ENCODE measurements around the gene LMF1. TPM values are rescaled to one million over a fixed set of nuclear protein-coding genes. Genes with fewer than 3 reads are reported as not detected.

LMF1 gene
- total RNA-seq, 1 experiment from 2014 or later: 13.5 TPM

- no peaks in the 10 kb centered on the region for H3K36me3 ChIP-seq (ENCODE audit: low read depth, low read length)
- ChIA-PET CTCF (no interaction called here), POLR2A (ENCODE audit: unreplicated experiment) (no interaction called here)
- peak overlapping the region; percentile 98 for H3K4me2 ChIP-seq (ENCODE audit: low read length)
- no peaks in the 10 kb centered on the region for H3F3A ChIP-seq (ENCODE audit: low read length, unreplicated experiment)
- peak overlapping the region; percentile 99 for H2AFZ ChIP-seq (ENCODE audit: low read length)
- no peaks in the 10 kb centered on the region for H4K20me1 ChIP-seq (ENCODE audit: low read length)
- DNase-seq (peak; percentile 87), ATAC-seq (peak; percentile 94)
- H3K4me1 ChIP-seq (ENCODE audit: insufficient read depth, low read length): peaks cover 3% of the 10 kb centered on the region; the same call in 1 of the 2 replicates
- TF ChIP-seq, protein P1, sequence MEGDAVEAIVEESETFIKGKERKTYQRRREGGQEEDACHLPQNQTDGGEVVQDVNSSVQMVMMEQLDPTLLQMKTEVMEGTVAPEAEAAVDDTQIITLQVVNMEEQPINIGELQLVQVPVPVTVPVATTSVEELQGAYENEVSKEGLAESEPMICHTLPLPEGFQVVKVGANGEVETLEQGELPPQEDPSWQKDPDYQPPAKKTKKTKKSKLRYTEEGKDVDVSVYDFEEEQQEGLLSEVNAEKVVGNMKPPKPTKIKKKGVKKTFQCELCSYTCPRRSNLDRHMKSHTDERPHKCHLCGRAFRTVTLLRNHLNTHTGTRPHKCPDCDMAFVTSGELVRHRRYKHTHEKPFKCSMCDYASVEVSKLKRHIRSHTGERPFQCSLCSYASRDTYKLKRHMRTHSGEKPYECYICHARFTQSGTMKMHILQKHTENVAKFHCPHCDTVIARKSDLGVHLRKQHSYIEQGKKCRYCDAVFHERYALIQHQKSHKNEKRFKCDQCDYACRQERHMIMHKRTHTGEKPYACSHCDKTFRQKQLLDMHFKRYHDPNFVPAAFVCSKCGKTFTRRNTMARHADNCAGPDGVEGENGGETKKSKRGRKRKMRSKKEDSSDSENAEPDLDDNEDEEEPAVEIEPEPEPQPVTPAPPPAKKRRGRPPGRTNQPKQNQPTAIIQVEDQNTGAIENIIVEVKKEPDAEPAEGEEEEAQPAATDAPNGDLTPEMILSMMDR (conservative IDR thresholded peaks at IDR 0.05; ENCODE audit: low read depth, low read length): no peak
- TF ChIP-seq EZH2 (IDR thresholded peaks at IDR 0.05; ENCODE audit: low read length, unreplicated experiment) (no peak), EZH2phosphoT487 (IDR thresholded peaks at IDR 0.05; ENCODE audit: borderline replicate concordance, low read length) (no peak)
- intact Hi-C loops (cut with micrococcal nuclease): no loop called here
- H3K79me2 ChIP-seq (ENCODE audit: low read length): peaks cover 5% of the 10 kb centered on the region
- H3K9me2 ChIP-seq (replicated peaks; ENCODE audit: low read length): no peaks in the 10 kb centered on the region
- H3K27ac ChIP-seq (ENCODE audit: low read length): peak overlapping the region; percentile 52
- BruUV-seq (replicated peaks): no TSS peak
- peak overlapping the region; percentile 86 for H3K4me3 ChIP-seq (ENCODE audit: low read length)
- H3K9ac ChIP-seq (ENCODE audit: low read length): peak overlapping the region; percentile 89
- H3K27me3 ChIP-seq (ENCODE audit: low read length): no peaks in the 10 kb centered on the region
- H3K9me3 ChIP-seq (ENCODE audit: low read length): no peaks in the 10 kb centered on the region
These were observed 163.3 kb downstream of the LMF1 start for GRCh38 chr16:807347-808084.

DNA sequence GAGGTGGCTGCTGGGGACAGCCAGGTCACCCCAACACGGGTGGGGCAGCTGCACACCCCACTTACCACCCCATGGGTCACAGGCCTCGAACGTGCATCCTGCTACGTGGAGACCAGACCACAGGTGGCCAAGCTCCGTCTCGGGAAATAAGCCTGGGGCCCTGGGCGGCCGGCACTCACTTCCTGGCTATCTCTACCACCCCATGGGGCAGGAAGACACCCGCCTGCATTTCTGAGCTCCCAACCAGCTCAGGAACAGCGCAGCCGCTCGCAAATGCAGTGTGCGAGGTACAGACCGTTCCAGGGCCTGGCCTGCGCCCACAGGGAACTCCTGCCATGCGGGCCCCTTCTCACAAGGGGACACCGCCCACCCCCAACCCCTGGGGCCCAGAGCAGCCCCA lies 165.3 kb downstream of the LMF1 start:
- DNase-seq (no peak), ATAC-seq (no peak)
- Histone ChIP-seq H3K4me3 (ENCODE audit: low read length) (no peak overlapping the region), H3K4me2 (ENCODE audit: low read length) (no peak overlapping the region), H3K36me3 (ENCODE audit: low read depth, low read length) (no peaks in the 10 kb centered on the region), H3K9me2 (replicated peaks; ENCODE audit: low read length) (no peaks in the 10 kb centered on the region), H3F3A (ENCODE audit: low read length, unreplicated experiment) (no peaks in the 10 kb centered on the region), H3K9me3 (ENCODE audit: low read length) (no peaks in the 10 kb centered on the region), H4K20me1 (ENCODE audit: low read length) (no peaks in the 10 kb centered on the region), H3K27me3 (ENCODE audit: low read length) (no peaks in the 10 kb centered on the region), H2AFZ (ENCODE audit: low read length) (no peak overlapping the region), H3K79me2 (ENCODE audit: low read length) (peaks cover 5% of the 10 kb centered on the region), H3K27ac (ENCODE audit: low read length) (no peak overlapping the region), H3K9ac (ENCODE audit: low read length) (no peak overlapping the region), H3K4me1 (ENCODE audit: insufficient read depth, low read length) (peaks cover 3% of the 10 kb centered on the region; the same call in 1 of the 2 replicates)
- TF ChIP-seq, protein P1 (conservative IDR thresholded peaks at IDR 0.05; ENCODE audit: low read depth, low read length): no peak
- TF ChIP-seq EZH2phosphoT487 (IDR thresholded peaks at IDR 0.05; ENCODE audit: borderline replicate concordance, low read length): no peak
- TF ChIP-seq EZH2 (IDR thresholded peaks at IDR 0.05; ENCODE audit: low read length, unreplicated experiment): no peak
- ChIA-PET CTCF (no interaction called here), POLR2A (ENCODE audit: unreplicated experiment) (no interaction called here)
- intact Hi-C loops (cut with micrococcal nuclease): no loop called here
- no TSS peak for BruUV-seq (replicated peaks)
